IMR-90 (cell line): Measurements from ENCODE around the gene ZNF354B. TPM values are rescaled to one million over a fixed set of nuclear protein-coding genes. Genes with fewer than 3 reads are reported as not detected.

ENCODE experiments used
- ATAC-seq: fragments of 200-7000 bp; cut with Tn5 transposase; 2 replicates; pipeline ENCODE4 v1.9.1; 2020; ENCODE audit warnings: low read depth, mild to moderate bottlenecking, moderate library complexity
- BruUV-seq: library from RNA; stranded (reverse); fragments of 400-500 nt; replicated peaks from 2 replicates; lab custom pipeline; 2021; lab: Mats Ljungman, UMichigan
- CTCF ChIA-PET: fragments of 300-600 bp; formaldehyde crosslinking; extraction: SDS; loops from one replicate; lab custom pipeline; 2021; ENCODE audit warnings: antibody characterized with exemption; lab: Yijun Ruan, JAX
- POLR2A ChIA-PET: fragments of 300-600 bp; sonication (Branson Sonifier 250); formaldehyde crosslinking; loops from one replicate; lab custom pipeline; 2022; ENCODE audit warnings: antibody characterized with exemption; ENCODE audit not compliant: unreplicated experiment; lab: Charles Lee
- DNase-seq: peaks from one replicate; pipeline ENCODE4 v3.0.0; 2013
- H2AFZ ChIP-seq: replicated peaks from 2 replicates; pipeline ENCODE3; 2013; ENCODE audit warnings: low read length, mild to moderate bottlenecking; ENCODE audit not compliant: poor library complexity
- H2AK5ac ChIP-seq: 2 replicates; pipeline ENCODE4 v1.6.1; 2013; ENCODE audit warnings: low read depth, low read length, inconsistent platforms
- H2AK9ac ChIP-seq: replicated peaks from 2 replicates; pipeline ENCODE3; 2013; ENCODE audit warnings: mild to moderate bottlenecking, low read depth, low read length, moderate library complexity; ENCODE audit not compliant: poor library complexity
- H2BK120ac ChIP-seq: 2 replicates; pipeline ENCODE4 v1.6.1; 2013; ENCODE audit warnings: low read depth, low read length, inconsistent platforms
- H2BK15ac ChIP-seq: 3 replicates; pipeline ENCODE4 v1.6.1; 2013; ENCODE audit warnings: low read depth, low read length, inconsistent platforms
- H2BK20ac ChIP-seq: 2 replicates; pipeline ENCODE4 v1.6.1; 2013; ENCODE audit warnings: low read depth, mild to moderate bottlenecking, inconsistent platforms, low read length, moderate library complexity
- H2BK5ac ChIP-seq: 2 replicates; pipeline ENCODE4 v1.6.1; 2013; ENCODE audit warnings: mild to moderate bottlenecking, low read depth, low read length, inconsistent platforms; ENCODE audit not compliant: poor library complexity, severe bottlenecking
- H3K14ac ChIP-seq: replicated peaks from 2 replicates; pipeline ENCODE4 v1.6.1; 2013; ENCODE audit warnings: low read depth, low read length, inconsistent platforms
- H3K18ac ChIP-seq: 2 replicates; pipeline ENCODE4 v1.6.1; 2013; ENCODE audit warnings: low read depth, low read length, control low read depth
- H3K23ac ChIP-seq: 2 replicates; pipeline ENCODE4 v1.6.1; 2013; ENCODE audit warnings: low read depth, low read length, inconsistent platforms
- H3K27ac ChIP-seq: 2 replicates; pipeline ENCODE4 v1.5.1; 2013; ENCODE audit warnings: mild to moderate bottlenecking, control low read depth, low read length; ENCODE audit not compliant: insufficient read depth
- H3K27me3 ChIP-seq: 2 replicates; pipeline ENCODE4 v1.6.1; 2013; ENCODE audit warnings: low read length; ENCODE audit not compliant: control insufficient read depth, insufficient read depth
- H3K36me3 ChIP-seq: 2 replicates; pipeline ENCODE4 v1.6.1; 2013; ENCODE audit warnings: low read length, mixed read lengths; ENCODE audit not compliant: control insufficient read depth, insufficient read depth
- H3K4ac ChIP-seq: 2 replicates; pipeline ENCODE4 v1.6.1; 2013; ENCODE audit warnings: low read depth, low read length, inconsistent platforms
- H3K4me1 ChIP-seq: 2 replicates; pipeline ENCODE4 v1.6.1; 2013; ENCODE audit warnings: low read length, mixed read lengths; ENCODE audit not compliant: control insufficient read depth, insufficient read depth
- H3K4me2 ChIP-seq: 2 replicates; pipeline ENCODE4 v1.6.1; 2013; ENCODE audit warnings: low read depth, mild to moderate bottlenecking, control low read depth, low read length, moderate library complexity
- H3K4me3 ChIP-seq: 2 replicates; pipeline ENCODE4 v1.5.1; 2013; ENCODE audit warnings: low read depth, mild to moderate bottlenecking, control low read depth, low read length, moderate library complexity; ENCODE audit not compliant: insufficient read depth
- H3K56ac ChIP-seq: 2 replicates; pipeline ENCODE4 v1.6.1; 2013; ENCODE audit warnings: low read length, inconsistent platforms; ENCODE audit not compliant: insufficient read depth; ENCODE audit errors: extremely low read depth
- H3K79me1 ChIP-seq, 2 experiments: 2 replicates each; pipeline ENCODE4 v1.6.1; 2013; ENCODE audit warnings: low read length in 2 of 2, inconsistent platforms in 1 of 2, low read depth in 1 of 2
- H3K9ac ChIP-seq: 2 replicates; pipeline ENCODE4 v1.6.1; 2013; ENCODE audit warnings: low read depth, low read length, control low read depth
- H3K9me1 ChIP-seq: 2 replicates; pipeline ENCODE4 v1.6.1; 2013; ENCODE audit warnings: low read length, inconsistent platforms; ENCODE audit not compliant: insufficient read depth
- H3K9me3 ChIP-seq: 2 replicates; pipeline ENCODE4 v1.6.1; 2013; ENCODE audit warnings: low read length; ENCODE audit not compliant: control insufficient read depth, insufficient read depth
- H4K20me1 ChIP-seq: 2 replicates; pipeline ENCODE4 v1.6.1; 2013; ENCODE audit warnings: low read length, inconsistent platforms; ENCODE audit not compliant: insufficient read depth
- H4K5ac ChIP-seq: 2 replicates; pipeline ENCODE4 v1.6.1; 2013; ENCODE audit warnings: mild to moderate bottlenecking, low read depth, low read length, control low read depth
- H4K8ac ChIP-seq, 2 experiments: 2 replicates each; pipeline ENCODE4 v1.6.1; 2013; ENCODE audit warnings: low read depth in 2 of 2, low read length in 2 of 2, control low read depth in 1 of 2, inconsistent platforms in 1 of 2
- H4K91ac ChIP-seq: 2 replicates; pipeline ENCODE4 v1.6.1; 2013; ENCODE audit warnings: low read depth, low read length, inconsistent platforms; ENCODE audit not compliant: insufficient read depth
- CEBPB ChIP-seq: IDR thresholded peaks from 2 replicates; pipeline ENCODE4 v1.6.1; 2012; ENCODE audit warnings: low read depth, low read length, improper control_type of control experiment
- ELK1 ChIP-seq: fragments of 150-350 bp; IDR thresholded peaks from 2 replicates; pipeline ENCODE4 v1.6.1; 2016; ENCODE audit warnings: low read depth, mild to moderate bottlenecking, low read length, moderate library complexity, borderline replicate concordance
- FOS ChIP-seq: fragments of 150-350 bp; IDR thresholded peaks from 2 replicates; pipeline ENCODE4 v1.6.1; 2016; ENCODE audit warnings: low read depth, low read length
- MAFK ChIP-seq: IDR thresholded peaks from 2 replicates; pipeline ENCODE4 v1.6.1; 2012; ENCODE audit warnings: low read depth, low read length, improper control_type of control experiment
- MAZ ChIP-seq: IDR thresholded peaks from 2 replicates; pipeline ENCODE4 v1.6.1; 2012; ENCODE audit warnings: low read depth, mild to moderate bottlenecking, low read length, improper control_type of control experiment, moderate library complexity, borderline replicate concordance
- MXI1 ChIP-seq: IDR thresholded peaks from 2 replicates; pipeline ENCODE4 v1.6.1; 2012; ENCODE audit warnings: low read depth, mild to moderate bottlenecking, low read length, moderate library complexity, borderline replicate concordance
- NFE2L2 ChIP-seq: fragments of 150-350 bp; IDR thresholded peaks from 2 replicates; pipeline ENCODE4 v1.6.1; 2016; ENCODE audit warnings: low read depth, mild to moderate bottlenecking, low read length
- POLR2A ChIP-seq: IDR thresholded peaks from 2 replicates; pipeline ENCODE4 v1.6.1; 2012; ENCODE audit warnings: mild to moderate bottlenecking, low read depth, low read length
- RAD21 ChIP-seq: IDR thresholded peaks from 2 replicates; pipeline ENCODE4 v1.6.1; 2012; ENCODE audit warnings: low read length, improper control_type of control experiment
- RCOR1 ChIP-seq: IDR thresholded peaks from 2 replicates; pipeline ENCODE4 v1.6.1; 2012; ENCODE audit warnings: mild to moderate bottlenecking, low read length, improper control_type of control experiment; ENCODE audit not compliant: insufficient replicate concordance
- SMC3 ChIP-seq: fragments of 150-350 bp; IDR thresholded peaks from 2 replicates; pipeline ENCODE4 v1.6.1; 2016; ENCODE audit warnings: low read depth, mild to moderate bottlenecking, antibody characterized with exemption, low read length, moderate library complexity
- USF2 ChIP-seq: fragments of 150-350 bp; IDR thresholded peaks from 2 replicates; pipeline ENCODE4 v1.6.1; 2017; ENCODE audit warnings: mild to moderate bottlenecking, antibody characterized with exemption, low read length, low read depth
- WGBS, 2 experiments: methylation state at CpG; one replicate each; pipeline versions ENCODE4 v1.1.5 to v1.1.7; 2013; ENCODE audit warnings: missing lambda C conversion rate in 2 of 2; ENCODE audit not compliant: insufficient read length in 1 of 2; ENCODE audit errors: extremely low coverage in 2 of 2; 5-methylcytosine and 5-hydroxymethylcytosine counted together
- dilution Hi-C: fragments of 300-500 bp; cut with HindIII; formaldehyde crosslinking; loops from one replicate; pipeline ENCODE4 v1.14.3; 2018; ENCODE audit warnings: low sequenced_read_pairs; ENCODE audit not compliant: unreplicated experiment
- in situ Hi-C: fragments of 300-500 bp; cut with MboI; formaldehyde crosslinking; loops from 3 replicates; pipeline ENCODE4 v1.14.3; 2019; ENCODE audit warnings: low sequenced_read_pairs, inconsistent platforms, mixed read lengths
- intact Hi-C: fragments of 100-400 bp; cut with micrococcal nuclease; formaldehyde crosslinking; loops from 2 replicates; pipeline ENCODE4 v1.10.0; 2022
- polyA plus RNA-seq, 3 experiments: library from polyadenylated mRNA; depleted of rRNA; stranded (reverse); fragments of >200 nt; gene quantifications; 2 replicates each; pipeline ENCODE4 v1.2.3, GENCODE V29; 2012; ENCODE audit warnings: low replicate concordance in 1 of 3
- total RNA-seq: library from RNA; depleted of rRNA; stranded (reverse); fragments of >200 nt; gene quantifications from 2 replicates; pipeline ENCODE4 v1.2.3, GENCODE V29; 2012
- TF ChIP-seq, protein P1 (sequence below): conservative IDR thresholded peaks from 2 replicates; pipeline ENCODE4 v1.5.1; 2012; ENCODE audit warnings: mild to moderate bottlenecking, low read depth, low read length, improper control_type of control experiment

The ZNF354B gene
- total and polyA plus RNA-seq, 2 of the 4 experiments (the other 2 are of a cell fraction): 5.0 to 6.7 TPM

GRCh38 chr5:178827636-178828035 is 32.1 kb upstream of the ZNF354B start:
- H3K4ac ChIP-seq: no peak overlapping the region
- no peak overlapping the region for H4K8ac ChIP-seq
- DNase-seq: no peak
- no peak overlapping the region for H2AFZ ChIP-seq
- no peak overlapping the region for H3K23ac ChIP-seq
- no peak overlapping the region for H3K18ac ChIP-seq
- intact Hi-C loops: no loop called here
- no peak overlapping the region for H2AK9ac ChIP-seq
- no peaks in the 10 kb centered on the region for H3K79me1 ChIP-seq
- H2BK120ac ChIP-seq: no peak overlapping the region
- H4K5ac ChIP-seq: no peak overlapping the region
- H2BK20ac ChIP-seq: no peak overlapping the region
- TF ChIP-seq RAD21 (no peak), RCOR1 (no peak), MAFK (no peak), NFE2L2 (no peak), FOS (no peak), CEBPB (no peak), MXI1 (no peak), ELK1 (no peak), SMC3 (no peak), POLR2A (no peak), MAZ (no peak), USF2 (no peak)
- TF ChIP-seq, protein P1, sequence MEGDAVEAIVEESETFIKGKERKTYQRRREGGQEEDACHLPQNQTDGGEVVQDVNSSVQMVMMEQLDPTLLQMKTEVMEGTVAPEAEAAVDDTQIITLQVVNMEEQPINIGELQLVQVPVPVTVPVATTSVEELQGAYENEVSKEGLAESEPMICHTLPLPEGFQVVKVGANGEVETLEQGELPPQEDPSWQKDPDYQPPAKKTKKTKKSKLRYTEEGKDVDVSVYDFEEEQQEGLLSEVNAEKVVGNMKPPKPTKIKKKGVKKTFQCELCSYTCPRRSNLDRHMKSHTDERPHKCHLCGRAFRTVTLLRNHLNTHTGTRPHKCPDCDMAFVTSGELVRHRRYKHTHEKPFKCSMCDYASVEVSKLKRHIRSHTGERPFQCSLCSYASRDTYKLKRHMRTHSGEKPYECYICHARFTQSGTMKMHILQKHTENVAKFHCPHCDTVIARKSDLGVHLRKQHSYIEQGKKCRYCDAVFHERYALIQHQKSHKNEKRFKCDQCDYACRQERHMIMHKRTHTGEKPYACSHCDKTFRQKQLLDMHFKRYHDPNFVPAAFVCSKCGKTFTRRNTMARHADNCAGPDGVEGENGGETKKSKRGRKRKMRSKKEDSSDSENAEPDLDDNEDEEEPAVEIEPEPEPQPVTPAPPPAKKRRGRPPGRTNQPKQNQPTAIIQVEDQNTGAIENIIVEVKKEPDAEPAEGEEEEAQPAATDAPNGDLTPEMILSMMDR: no peak
- no TSS peak for BruUV-seq
- H3K4me3 ChIP-seq: no peak overlapping the region
- no peaks in the 10 kb centered on the region for H3K9me1 ChIP-seq
- no peaks in the 10 kb centered on the region for H3K27me3 ChIP-seq
- ChIA-PET CTCF (no interaction called here), POLR2A (no interaction called here)
- no peak overlapping the region for H3K56ac ChIP-seq
- H2BK5ac ChIP-seq: no peak overlapping the region
- H3K9ac ChIP-seq: no peak overlapping the region
- no peak overlapping the region for H3K4me2 ChIP-seq
- H3K27ac ChIP-seq: no peak overlapping the region
- H3K9me3 ChIP-seq: peaks cover 19% of the 10 kb centered on the region
- no peak overlapping the region for H3K14ac ChIP-seq
- no peaks in the 10 kb centered on the region for H3K4me1 ChIP-seq
- H2AK5ac ChIP-seq: no peak overlapping the region
- H4K20me1 ChIP-seq: no peaks in the 10 kb centered on the region
- no peak for ATAC-seq
- H4K91ac ChIP-seq: no peak overlapping the region
- dilution Hi-C loops: no loop called here
- in situ Hi-C loops: no loop called here
- H3K36me3 ChIP-seq: no peaks in the 10 kb centered on the region
- H2BK15ac ChIP-seq: no peak overlapping the region
- WGBS, 2 experiments: no CpG with 5 or more reads among the region's 4 CpGs
